Activated effector memory CD4-positive, alpha-beta T cell treated with Interleukin-2 at 50 U/mL for 16 hours (primary cell): ENCODE results near the gene PRDX2.

ENCODE experiments used
- DNase-seq: peaks from one replicate; pipeline ENCODE4 v3.0.0-alpha.2; 2020

PRDX2 gene

DNA sequence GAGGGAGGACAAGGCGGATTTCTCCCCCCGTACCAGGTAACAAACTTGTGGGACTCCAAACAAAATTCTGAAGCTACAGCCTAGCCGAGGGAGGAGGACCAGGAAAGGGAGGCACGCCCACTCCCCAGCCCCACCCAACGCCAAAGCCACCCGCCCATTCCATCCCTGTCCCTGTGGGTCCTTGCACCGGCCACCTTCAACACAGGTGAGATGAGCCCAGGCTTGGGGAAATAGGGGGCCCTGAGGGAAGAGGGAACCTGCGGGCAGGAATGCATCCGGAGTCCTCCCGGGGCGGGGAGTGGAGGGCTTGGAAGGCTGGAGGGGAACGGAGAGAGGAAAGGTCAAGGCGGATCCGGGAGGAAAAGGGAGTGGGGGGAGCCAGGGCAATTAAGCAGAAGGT, 50.0 kb downstream of the PRDX2 start, which contains the start of gene BEST2:
TSS of gene BEST2 (plus strand) at position 157 of the 400 bp plus-strand sequence. CDS start 802 bp downstream, outside the sequence.
- no peak for DNase-seq

GRCh38 chr19:12750851-12751250, 50.7 kb downstream of the PRDX2 start:
- DNase-seq: no peak

DNA sequence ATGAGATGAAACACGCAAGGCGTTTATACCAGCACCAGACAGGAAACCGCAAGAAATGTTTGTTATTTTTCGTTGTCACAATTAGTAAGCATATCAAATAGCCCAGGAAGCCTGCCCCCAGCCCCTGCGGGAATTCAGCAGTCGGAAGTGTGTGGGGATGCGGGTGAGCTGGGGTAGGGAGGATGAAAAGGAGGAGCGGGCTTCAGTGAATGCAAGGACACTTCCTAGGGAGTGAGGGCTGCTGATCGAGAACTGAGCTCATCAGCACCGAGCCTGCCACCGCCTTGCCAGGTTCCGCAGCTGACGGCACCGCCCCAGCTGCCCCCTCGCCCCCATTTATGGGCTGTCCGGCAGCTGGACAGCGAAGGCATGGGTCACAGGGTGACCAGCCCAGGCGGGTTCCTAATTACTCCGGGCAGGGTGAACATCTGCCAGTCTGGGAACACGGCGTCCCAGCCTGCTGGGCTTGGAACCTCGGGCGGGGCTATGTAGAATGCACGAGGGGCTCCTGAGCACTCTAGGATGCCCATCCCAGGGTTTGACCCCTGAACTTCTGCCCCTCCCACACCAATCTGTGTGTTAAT, 51.6 kb downstream of the PRDX2 start:
- DNase-seq: no peak

DNA sequence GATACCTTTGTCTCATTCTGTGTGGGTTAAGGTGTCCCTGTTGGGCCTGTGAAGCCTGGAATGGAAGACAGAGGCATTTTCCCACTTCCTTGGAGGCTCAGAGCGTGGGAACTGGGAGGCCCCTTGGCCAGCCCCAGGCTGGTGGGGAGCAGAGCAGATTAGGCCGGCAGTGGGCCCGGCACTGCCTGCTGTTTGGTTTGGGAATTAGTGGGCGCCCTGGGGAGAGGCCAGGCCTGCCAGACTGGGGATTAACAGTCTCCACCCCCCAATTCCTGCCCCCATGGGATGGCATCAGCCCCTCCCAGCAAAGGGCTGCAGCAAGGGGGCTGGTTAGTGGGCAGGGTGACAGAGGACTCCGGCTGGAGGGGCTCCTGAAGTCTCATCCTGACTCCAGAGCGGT, 53.1 kb downstream of the PRDX2 start:
- no peak for DNase-seq
